ENCODE data around the gene AUNIP. TPM values are rescaled to one million over a fixed set of nuclear protein-coding genes. Genes with fewer than 3 reads are reported as not detected.

AUNIP gene
- total and polyA plus RNA-seq, 2 experiments from 2014 or later = 20.9 to 21.9 TPM

DNA sequence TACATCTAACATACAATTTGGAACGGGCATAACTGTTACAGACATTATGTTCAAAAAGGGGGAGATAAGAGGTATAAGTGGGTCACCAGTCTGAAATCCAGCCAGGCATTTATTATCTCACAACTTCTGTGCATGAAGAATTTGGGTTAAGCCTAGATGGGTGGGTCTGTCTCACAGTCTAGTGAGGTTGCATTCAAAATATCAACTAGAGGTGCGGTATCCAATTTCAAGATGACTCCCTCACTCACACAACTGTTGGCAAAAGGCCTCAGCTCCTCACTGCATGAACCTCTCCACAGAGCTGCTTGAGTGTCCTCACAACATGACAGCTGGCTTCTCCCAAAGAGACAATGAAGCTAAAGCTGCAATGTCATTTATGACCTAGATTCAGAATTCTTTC is 4.7 kb downstream of the AUNIP start (continued):
- TF ChIP-seq, protein P1, sequence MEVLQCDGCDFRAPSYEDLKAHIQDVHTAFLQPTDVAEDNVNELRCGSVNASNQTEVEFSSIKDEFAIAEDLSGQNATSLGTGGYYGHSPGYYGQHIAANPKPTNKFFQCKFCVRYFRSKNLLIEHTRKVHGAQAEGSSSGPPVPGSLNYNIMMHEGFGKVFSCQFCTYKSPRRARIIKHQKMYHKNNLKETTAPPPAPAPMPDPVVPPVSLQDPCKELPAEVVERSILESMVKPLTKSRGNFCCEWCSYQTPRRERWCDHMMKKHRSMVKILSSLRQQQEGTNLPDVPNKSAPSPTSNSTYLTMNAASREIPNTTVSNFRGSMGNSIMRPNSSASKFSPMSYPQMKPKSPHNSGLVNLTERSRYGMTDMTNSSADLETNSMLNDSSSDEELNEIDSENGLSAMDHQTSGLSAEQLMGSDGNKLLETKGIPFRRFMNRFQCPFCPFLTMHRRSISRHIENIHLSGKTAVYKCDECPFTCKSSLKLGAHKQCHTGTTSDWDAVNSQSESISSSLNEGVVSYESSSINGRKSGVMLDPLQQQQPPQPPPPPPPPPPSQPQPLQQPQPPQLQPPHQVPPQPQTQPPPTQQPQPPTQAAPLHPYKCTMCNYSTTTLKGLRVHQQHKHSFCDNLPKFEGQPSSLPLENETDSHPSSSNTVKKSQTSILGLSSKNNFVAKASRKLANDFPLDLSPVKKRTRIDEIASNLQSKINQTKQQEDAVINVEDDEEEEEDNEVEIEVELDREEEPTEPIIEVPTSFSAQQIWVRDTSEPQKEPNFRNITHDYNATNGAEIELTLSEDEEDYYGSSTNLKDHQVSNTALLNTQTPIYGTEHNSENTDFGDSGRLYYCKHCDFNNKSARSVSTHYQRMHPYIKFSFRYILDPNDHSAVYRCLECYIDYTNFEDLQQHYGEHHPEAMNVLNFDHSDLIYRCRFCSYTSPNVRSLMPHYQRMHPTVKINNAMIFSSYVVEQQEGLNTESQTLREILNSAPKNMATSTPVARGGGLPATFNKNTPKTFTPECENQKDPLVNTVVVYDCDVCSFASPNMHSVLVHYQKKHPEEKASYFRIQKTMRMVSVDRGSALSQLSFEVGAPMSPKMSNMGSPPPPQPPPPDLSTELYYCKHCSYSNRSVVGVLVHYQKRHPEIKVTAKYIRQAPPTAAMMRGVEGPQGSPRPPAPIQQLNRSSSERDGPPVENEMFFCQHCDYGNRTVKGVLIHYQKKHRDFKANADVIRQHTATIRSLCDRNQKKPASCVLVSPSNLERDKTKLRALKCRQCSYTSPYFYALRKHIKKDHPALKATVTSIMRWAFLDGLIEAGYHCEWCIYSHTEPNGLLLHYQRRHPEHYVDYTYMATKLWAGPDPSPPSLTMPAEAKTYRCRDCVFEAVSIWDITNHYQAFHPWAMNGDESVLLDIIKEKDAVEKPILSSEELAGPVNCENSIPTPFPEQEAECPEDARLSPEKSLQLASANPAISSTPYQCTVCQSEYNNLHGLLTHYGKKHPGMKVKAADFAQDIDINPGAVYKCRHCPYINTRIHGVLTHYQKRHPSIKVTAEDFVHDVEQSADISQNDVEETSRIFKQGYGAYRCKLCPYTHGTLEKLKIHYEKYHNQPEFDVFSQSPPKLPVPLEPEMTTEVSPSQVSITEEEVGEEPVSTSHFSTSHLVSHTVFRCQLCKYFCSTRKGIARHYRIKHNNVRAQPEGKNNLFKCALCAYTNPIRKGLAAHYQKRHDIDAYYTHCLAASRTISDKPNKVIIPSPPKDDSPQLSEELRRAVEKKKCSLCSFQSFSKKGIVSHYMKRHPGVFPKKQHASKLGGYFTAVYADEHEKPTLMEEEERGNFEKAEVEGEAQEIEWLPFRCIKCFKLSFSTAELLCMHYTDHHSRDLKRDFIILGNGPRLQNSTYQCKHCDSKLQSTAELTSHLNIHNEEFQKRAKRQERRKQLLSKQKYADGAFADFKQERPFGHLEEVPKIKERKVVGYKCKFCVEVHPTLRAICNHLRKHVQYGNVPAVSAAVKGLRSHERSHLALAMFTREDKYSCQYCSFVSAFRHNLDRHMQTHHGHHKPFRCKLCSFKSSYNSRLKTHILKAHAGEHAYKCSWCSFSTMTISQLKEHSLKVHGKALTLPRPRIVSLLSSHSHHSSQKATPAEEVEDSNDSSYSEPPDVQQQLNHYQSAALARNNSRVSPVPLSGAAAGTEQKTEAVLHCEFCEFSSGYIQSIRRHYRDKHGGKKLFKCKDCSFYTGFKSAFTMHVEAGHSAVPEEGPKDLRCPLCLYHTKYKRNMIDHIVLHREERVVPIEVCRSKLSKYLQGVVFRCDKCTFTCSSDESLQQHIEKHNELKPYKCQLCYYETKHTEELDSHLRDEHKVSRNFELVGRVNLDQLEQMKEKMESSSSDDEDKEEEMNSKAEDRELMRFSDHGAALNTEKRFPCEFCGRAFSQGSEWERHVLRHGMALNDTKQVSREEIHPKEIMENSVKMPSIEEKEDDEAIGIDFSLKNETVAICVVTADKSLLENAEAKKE (CRISPR knock-in tag; IDR thresholded peaks at IDR 0.05) = no peak
- TF ChIP-seq ZNF331 (CRISPR knock-in tag; IDR thresholded peaks at IDR 0.05; ENCODE audit: low read depth) (no peak), EZH2phosphoT487 (IDR thresholded peaks at IDR 0.05; ENCODE audit: unreplicated experiment) (no peak), NANOG (IDR thresholded peaks at IDR 0.05; ENCODE audit: borderline replicate concordance) (no peak), STAT1 (IDR thresholded peaks at IDR 0.05; ENCODE audit: unreplicated experiment) (no peak), CREB1 (CRISPR knock-in tag; IDR thresholded peaks at IDR 0.05; ENCODE audit: low read depth) (no peak), JUNB (IDR thresholded peaks at IDR 0.05; ENCODE audit: unreplicated experiment) (no peak)

DNA sequence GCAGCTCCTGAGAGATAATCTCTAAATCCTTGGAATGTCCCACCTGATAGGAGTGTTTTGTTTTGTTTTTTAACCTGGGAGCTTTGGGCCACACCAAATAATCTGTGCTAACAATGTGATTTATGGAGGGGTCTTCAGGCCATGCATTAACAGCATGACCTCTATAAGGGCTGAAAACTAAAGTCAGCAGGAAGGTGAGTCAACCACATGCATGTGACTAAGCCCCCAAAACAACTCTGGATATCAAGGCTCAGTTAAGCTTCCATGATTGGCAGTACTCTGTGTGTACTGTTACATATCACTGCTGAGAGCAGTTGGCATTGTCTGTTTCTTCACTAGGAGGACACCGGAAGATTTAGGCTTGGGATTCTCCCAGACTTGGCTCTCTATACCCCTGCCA is 10.7 kb downstream of the AUNIP start:
- H3K27ac ChIP-seq (ENCODE audit: low read depth) = no peak overlapping the region
- H3K4me2 ChIP-seq = no peak overlapping the region
- no peak for DNase-seq (ENCODE audit: low spot score)
- H3K4me3 Mint-ChIP-seq = no peak overlapping the region
- H3K9me3 Mint-ChIP-seq = no peaks in the 10 kb centered on the region
- H3K79me2 ChIP-seq (replicated peaks; ENCODE audit: insufficient read depth) = peaks cover 100% of the 10 kb centered on the region
- H2AFZ ChIP-seq = no peak overlapping the region
- H4K20me1 ChIP-seq (replicated peaks; ENCODE audit: insufficient read depth) = peaks cover 30% of the 10 kb centered on the region
- peaks cover 2% of the 10 kb centered on the region for H3K27me3 Mint-ChIP-seq (ENCODE audit: insufficient read depth, low read depth, poor library complexity)
- H3K27ac Mint-ChIP-seq = no peak overlapping the region
- no peak for ATAC-seq
- H3F3A ChIP-seq (replicated peaks; ENCODE audit: low read depth) = no peaks in the 10 kb centered on the region
- no peaks in the 10 kb centered on the region for H3K9me2 ChIP-seq (ENCODE audit: insufficient read depth)
- peaks cover 2% of the 10 kb centered on the region; the same call in 1 of the 2 replicates for H3K36me3 ChIP-seq (ENCODE audit: insufficient read depth)
- peaks cover 10% of the 10 kb centered on the region; the same call in 2 of the 3 replicates for H3K4me1 Mint-ChIP-seq
- no peaks in the 10 kb centered on the region for H3K4me1 ChIP-seq (ENCODE audit: insufficient read depth)
- H3K36me3 Mint-ChIP-seq (ENCODE audit: low read depth) = no peaks in the 10 kb centered on the region; the same call in 2 of the 3 replicates
- H3K4me3 ChIP-seq = no peak overlapping the region
- no peaks in the 10 kb centered on the region for H3K27me3 ChIP-seq (ENCODE audit: insufficient read depth)
- TF ChIP-seq JUNB (IDR thresholded peaks at IDR 0.05; ENCODE audit: unreplicated experiment) = no peak
- no peak for TF ChIP-seq STAT1 (IDR thresholded peaks at IDR 0.05; ENCODE audit: unreplicated experiment)
- TF ChIP-seq ZNF114 (CRISPR knock-in tag; IDR thresholded peaks at IDR 0.05) = no peak
- no peak for TF ChIP-seq ZNF331 (CRISPR knock-in tag; IDR thresholded peaks at IDR 0.05; ENCODE audit: low read depth)
- TF ChIP-seq, protein P1 (CRISPR knock-in tag; IDR thresholded peaks at IDR 0.05) = no peak
- TF ChIP-seq EZH2phosphoT487 (IDR thresholded peaks at IDR 0.05; ENCODE audit: unreplicated experiment) = no peak
- TF ChIP-seq CREB1 (CRISPR knock-in tag; IDR thresholded peaks at IDR 0.05; ENCODE audit: low read depth) = no peak

All from GM23338 (cell line).